ENCODE measurements around the gene TOP3A.
A peak's percentile ranks its signal among the peaks of the same experiment; 100 is the strongest.

Gene TOP3A

DNA sequence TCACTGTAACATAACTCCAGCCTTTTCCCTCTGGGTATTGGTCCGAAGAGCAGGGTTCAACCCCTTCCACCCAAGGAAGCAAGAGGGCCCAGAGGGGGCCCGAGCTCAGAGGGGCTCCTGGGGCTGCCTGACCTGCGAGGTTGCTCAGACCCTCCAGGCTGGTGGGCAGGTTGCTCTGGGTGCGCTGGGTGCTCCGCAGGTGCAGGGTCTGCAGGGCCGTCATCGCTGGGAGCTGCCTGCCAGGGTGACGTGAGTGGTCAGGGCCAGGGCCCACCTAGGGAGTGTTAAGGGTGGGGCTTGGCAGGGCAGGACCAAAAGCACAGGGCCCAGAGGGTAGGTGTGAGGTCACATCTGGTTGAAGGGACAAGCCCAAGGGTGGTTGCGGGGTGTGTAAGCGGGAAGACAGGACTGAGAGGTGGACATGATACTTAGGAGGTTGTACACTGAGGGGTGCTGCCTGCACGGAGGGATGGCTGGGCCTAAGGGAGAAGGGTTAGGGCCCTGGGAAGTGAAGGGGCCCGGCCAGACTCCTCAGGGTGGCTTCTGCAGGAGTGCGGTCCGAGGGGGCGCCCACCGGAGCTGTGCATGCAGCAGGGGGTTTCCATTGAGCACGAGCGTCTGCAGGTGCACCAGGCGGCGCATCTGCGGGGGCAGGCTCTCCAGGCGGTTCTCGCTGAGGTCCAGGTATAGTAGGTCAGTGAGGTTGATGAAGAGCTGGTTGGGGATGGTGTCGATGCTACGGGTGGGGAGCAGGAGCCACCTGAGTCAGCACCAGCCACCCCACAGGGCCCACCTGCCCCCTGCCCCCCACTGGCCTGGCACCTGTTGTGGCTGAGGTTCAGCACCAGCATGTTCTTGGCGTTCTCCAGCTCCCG, 60.6 kb downstream of the TOP3A start:
- no peak for DNase-seq (ENCODE audit: low read depth in 2 of 2)

DNA sequence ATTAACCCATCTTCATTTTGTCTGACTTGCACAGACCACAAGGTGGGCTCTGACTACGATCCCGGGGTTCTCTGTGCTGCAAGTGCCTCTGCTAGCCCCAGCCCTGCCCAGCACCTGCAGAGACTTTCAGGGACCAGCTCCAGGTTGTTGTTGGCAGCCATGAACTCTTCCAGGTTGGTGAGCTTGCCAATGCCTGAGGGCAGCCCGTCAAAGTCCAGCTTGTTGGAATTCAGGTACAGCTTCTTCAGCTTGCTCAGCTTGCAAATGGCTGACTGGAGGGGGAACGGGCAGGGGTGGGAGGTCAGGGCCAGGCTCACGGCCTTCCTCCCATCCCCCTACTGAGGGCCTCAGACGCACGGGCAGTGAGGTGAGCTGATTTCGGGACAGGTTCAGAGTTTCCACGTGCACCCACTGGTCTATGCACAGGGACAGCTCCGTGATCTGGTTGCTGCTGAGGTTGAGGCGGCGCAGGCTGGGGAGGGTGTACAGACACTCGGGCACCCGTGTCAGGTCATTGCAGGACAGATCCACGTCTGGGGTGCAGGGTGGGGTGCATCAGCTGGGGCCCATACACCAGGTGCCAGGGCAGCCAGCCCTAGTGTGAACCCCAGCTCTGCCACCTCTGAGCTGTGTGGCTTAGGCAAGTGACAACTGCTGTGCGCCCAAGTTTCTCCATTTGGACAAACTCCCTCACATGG, 61.5 kb downstream of the TOP3A start:
- DNase-seq (ENCODE audit: low read depth in 2 of 2): no peak

DNA sequence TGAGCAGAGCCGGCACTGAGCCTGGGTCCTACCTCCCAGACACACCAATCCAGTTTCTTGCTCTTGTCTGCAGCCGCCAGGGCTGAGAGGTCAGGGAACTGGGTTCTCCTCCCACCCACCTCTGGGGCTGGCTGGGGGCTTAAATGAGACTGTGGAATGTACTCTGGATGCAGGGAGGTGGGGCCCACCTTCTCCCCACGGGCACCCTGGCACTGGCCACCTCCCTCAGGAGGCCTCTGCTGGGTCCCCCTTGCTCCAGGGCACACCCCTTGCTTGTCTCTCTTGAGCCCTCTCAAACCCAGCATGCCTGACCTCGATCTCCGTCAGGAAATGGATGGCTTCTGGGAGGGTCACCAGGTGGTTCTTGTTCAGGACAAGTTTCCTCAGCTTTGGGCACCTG, 62.6 kb downstream of the TOP3A start:
- no peak for DNase-seq (ENCODE audit: low read depth in 2 of 2)

DNA sequence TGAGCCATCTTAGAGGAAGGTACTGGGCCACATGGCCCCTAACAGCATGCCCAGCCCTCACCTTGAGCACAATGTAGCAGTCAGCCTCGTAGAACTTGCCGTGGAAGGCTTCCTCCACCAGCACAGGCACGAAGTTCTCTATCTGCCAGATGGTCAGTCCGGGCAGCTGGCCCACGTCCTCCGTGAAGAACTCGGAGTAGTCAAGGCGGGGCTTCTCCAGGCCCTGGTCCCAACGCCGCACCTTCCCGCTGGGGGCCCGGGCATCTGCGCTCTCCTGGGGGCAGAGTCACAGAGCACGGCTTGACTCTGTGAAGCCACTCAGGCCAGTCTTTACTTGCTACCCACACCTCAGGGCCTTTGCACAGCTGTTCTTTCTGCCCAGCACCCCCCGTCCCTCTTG, 63.6 kb downstream of the TOP3A start:
- DNase-seq (ENCODE audit: low read depth in 2 of 2): no peak

DNA sequence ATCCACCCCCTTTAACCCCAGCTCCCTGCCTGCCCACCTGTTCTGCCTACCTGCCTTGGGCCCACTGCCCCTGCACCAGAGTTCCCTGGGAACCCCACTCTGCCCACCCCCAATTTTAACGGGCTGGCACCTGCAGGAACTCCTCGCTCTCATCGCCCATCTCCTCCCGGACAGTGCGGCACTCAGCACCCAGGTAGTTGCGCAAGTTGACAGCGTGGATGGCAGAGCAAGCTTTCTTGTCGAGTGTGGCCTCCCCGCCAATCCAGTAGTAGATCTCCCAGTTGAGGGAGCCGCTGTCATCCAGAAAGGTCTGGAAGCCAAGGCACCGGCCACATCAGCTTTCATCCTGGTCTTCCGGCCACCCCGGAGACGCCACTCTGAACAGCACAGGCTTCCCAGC, 64.1 kb downstream of the TOP3A start:
- no peak for DNase-seq (ENCODE audit: low read depth in 2 of 2)

DNA sequence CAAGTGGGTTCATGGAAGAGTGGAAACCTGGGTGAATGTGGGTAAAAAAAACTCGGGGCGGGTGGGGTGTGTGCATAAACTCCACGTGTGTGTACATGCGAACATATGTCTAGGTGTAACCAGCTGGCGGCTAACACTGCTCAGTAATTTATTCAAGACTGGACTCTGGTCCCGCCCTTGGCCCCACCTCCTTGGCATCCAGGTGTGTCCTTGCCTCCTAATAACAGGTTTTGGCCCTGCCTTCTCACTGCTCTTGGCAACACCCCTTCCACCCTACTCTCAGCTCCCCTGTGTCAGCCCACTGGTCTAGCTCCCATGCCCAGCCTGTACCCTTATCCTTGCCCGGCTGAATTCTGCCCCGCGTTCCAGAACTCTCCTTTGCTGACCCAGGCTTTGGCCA, 64.5 kb downstream of the TOP3A start:
- no peak for DNase-seq (ENCODE audit: low read depth in 2 of 2)

DNA sequence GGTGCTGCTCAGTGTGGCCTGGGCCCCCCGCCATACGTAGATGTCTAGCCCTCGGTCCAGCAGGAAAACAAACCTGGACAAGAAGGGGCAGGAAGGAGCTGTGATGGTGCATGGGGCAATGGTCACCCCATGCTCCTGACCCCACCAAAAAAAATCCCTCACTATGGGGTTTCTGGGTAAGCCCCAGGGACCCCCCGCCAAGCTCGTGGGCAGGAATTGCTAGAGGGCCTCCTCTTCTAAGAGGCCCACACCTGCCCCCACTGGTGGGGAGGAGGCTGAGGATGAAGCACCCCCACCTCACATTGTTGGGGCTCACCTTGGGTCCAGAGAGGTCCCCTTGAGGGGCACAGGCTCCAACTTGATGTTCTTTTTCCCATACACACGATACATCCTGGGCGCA, 66.0 kb downstream of the TOP3A start:
- DNase-seq (ENCODE audit: low read depth in 2 of 2): no peak

DNA sequence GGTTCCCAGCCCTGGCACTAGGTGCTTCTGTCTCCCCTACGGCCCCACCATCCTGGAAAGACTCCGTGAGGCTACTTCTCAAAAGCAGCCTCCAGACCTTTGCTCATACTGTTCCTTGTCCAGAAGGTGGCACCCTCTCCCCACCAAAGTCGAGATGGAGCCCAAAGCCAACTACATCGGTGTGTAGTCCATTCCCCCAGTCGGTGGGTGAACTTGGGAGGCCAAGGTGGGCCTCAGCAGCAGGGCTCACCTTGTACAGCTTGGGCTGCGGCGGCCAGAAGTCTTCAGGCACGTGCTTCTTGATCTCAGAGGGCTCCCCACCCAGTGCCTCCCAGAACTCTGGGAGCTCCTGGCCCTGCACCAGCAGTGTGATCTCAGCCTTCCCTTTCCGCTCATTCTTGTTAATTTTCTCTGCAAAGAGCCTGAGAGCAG, 66.5 kb downstream of the TOP3A start:
- DNase-seq (ENCODE audit: low read depth in 2 of 2): peak; percentile 27 to 32

DNA sequence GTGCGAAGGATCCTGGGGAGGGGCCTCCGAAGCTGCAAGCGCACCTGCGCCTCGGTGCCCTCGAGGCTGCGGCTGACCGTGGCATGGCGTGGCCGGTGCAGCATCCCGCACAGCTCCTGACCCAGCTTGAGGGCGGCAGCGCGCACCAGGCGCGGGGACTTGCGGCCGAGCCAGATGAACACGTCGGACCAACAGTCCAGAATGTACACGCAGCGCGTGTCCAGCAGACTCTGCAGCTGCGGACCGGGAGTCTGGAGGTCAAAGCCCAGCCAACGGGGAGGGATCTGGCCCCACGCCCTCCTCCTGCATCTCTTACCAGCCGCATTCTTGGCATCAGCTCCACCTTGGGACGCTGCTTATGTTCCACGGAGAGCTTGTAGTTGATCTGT, 67.2 kb downstream of the TOP3A start:
- no peak for DNase-seq (ENCODE audit: low read depth in 2 of 2)

DNA sequence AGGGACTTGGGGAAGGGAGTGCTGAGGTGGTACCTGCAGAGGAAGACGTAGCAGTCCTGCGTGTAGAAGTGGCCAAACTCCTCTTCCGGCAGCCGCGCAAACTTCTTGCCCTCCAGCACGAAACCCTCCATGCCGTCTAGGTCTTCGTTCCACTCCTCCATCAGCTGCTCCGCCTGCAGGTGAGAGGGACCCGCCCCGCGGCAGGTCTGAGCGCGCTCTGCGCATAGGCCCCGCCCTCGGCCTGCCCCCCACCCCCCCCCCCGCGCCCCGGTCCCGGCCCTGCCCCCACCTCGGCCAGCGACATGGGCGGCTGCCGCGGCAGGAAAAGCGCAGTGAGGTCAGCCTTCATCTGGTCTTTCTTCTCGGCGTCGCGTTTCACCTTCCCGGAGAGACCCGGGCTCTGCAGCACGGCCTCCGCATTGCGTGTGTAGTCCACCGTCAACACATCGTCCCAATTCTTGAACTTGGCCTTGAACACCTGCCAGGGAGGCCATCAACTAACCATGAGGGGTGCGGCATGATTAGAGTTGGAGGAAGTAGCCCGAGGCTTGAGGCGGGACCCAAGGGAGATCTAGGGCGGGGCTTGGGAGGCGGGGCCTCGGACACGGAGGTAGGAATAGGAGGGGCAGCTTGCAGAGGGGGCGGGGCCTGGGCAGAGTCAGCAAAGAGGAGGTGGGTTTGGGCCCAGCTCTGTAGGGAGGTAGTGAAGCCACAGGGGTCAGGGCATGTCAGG, 67.7 kb downstream of the TOP3A start:
- no peak for DNase-seq (ENCODE audit: low read depth in 2 of 2)

DNA sequence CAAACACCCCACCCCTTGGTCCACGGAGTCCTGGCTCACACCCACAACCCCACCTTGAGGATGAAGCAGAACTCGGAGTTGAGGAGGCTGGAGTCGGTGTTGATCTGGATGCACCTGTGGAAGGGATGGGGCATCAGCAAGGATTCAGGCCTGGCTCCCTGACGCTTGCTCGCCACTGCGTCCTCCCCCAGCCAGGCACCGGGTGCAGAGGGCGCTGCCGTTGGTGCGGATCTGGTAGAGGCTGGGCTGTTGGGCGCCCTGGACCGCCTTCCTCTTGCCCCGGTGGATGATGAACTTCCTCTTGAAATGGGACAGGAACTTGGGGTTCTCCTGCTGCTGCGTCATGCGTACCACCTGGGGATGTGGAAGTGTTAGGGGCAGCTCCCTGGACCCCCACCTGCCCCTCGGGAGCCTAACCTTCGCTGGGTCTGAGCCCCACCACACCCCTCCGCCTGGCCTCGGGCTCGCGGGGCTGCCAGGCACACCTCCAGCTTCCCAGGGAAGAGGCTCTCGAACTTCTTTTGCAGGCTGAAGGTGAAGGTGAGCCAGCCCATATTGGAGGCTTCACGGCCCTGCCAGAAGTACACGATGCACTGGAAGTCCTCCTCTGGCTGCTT, 68.6 kb downstream of the TOP3A start:
- DNase-seq (ENCODE audit: low read depth in 2 of 2): no peak

DNA sequence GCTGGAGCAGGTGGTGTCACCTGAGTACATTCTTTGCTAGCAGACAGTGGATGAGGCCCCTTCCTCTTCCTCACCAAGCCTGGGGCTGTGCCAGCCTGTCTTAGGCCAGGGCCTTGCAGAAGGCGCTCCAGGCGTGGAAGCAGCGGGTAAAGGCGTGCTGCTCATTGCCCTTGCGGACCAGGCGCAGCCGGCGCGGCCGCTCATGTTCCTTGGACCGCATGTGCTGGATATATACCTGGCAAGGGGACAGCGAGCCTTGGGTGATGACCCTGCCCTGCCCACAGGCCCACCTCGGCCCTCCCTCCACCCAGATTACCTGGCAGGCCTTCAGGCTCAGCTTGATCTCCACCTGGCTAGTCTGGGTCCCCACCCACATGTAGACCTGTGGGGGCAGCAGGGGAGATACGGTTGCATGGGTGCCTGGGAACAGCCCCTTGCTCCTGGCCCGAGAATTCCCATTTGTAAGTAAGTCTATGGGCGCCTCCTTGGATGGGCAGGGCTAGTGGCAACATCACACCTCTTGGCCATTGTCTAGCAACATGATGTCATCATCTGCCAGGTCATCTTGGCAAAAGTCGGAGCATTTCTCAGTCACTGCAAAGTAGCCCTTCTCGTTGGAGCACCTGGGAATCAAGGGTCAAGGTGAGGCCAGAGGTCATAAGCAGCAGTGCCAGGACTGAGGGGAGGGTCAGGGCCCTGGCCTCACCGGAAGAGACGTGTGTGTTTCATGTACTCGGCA, 69.6 kb downstream of the TOP3A start:
- no peak for DNase-seq (ENCODE audit: low read depth in 2 of 2)

DNA sequence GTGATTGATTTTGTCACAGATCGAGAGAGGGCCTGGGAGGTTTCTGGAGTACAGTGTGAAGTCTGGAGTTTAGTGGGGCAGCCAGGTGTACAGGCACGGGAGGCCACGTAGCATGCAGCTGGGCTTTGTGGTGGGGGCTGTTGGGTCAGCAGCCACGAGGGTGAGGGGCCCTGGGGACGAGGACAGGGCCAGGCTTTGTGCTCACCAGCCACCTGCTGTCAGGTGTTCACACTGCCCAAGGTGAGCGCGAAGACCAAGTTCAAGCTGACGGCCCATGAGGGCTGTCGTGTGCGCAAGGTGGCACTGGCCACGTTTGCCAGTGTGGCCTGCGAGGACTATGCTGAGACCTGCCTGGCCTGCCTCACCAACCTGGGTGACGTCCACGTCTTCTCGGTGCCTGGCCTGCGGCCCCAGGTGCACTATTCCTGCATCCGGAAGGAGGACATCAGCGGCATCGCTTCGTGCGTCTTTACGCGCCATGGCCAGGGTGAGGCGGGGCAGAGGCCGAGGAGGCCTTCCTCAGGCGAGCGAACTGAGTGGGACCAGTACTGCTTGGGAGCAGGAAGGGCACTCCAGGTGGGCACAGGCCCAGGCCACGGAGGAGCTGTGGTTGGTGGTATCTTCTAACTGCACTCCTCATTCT, 73.4 kb downstream of the TOP3A start:
- no peak for DNase-seq (ENCODE audit: low read depth in 2 of 2)

DNA sequence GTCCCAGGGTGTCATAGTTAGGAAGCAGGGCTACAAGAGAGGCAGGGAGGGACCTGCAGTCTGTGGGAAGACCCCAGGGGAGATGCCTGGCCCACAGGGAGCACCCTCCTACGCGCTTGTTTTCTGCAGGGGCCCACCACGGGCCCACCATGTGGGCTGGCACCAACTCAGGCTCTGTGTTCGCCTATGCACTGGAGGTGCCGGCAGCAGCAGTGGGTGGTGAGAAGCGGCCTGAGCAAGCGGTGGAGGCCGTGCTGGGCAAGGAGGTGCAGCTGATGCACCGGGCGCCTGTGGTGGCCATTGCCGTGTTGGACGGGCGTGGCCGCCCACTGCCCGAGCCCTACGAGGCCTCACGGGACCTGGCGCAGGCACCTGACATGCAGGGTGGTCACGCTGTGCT, 74.3 kb downstream of the TOP3A start:
- DNase-seq (ENCODE audit: low read depth in 2 of 2): no peak

DNA sequence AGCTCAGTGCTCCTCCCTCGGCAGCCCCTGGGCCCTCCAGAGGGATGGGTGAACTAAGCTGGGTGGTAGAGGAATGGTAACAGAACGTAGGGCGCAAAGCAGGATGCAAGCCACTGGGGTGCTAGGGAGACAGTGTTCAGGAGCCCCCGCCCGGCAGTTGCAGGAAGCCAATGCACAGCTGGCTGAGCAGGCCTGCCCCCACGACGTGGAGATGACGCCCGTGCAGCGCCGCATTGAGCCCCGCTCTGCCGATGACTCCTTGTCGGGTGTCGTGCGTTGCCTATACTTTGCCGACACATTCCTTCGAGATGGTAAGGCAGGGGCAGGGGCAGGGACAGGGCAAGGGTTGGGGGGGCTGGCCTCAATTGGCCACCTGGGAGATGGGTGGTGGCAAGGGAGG, 76.5 kb downstream of the TOP3A start:
- no peak for DNase-seq (ENCODE audit: low read depth in 2 of 2)

DNA sequence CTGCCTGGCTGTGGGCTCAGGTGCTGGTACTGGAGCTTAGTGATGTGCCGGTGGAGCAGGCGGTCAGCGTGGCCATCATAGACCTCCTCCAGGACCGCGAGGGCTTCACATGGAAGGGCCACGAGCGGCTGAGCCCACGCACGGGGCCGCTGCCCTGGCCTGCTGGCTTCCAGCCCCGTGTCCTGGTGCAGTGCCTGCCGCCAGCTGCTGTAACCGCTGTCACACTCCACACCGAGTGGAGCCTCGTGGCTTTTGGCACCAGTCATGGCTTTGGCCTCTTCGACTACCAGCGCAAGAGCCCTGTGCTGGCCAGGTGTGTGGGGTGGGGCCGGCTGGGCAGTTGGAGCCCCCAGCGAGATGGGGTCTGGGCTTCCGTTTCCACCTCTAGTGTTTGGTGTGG, 77.3 kb downstream of the TOP3A start:
- no peak for DNase-seq (ENCODE audit: low read depth in 2 of 2)

DNA sequence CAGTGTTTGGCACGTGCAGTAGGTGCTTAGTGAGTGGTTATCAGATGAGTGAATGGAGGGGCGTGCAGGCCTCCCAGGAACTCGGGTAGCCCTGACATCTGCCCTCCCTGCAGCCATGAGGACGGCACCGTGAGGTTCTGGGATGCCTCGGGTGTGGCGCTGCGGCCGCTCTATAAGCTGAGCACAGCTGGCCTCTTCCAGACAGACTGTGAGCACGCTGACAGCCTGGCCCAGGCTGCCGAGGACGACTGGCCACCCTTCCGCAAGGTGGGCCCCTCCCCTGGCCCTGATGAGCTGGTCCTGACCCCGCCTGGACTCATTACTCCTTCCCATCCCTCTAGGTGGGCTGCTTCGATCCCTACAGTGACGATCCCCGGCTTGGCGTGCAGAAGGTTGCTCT, 78.3 kb downstream of the TOP3A start:
- no peak for DNase-seq (ENCODE audit: low read depth in 2 of 2)

DNA sequence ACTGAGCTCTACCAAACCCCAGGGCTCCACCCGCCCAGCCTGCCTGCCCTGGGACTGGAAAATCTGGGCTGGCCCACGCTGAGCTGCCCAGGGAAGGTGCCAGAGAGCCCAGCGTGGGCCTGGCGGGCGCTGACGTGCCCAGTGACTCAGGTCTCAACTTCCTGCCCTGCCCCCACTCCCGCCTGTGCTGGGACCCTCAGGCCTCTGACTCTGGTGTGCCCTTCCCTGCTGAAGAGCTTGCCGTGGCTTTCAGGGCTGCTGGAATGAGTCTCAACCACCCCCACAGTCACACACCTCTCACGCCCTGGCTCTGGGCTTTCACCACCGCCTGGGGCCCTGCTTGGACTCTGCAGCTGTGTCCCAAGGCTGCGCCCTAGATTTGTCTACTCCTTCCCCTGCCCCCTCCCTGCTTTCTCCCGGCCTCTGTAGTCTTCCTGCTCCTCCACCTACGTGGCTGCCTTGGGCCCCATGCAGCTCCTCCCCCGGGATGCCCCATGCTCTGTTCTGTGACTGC, 79.0 kb downstream of the TOP3A start:
- DNase-seq (ENCODE audit: low read depth in 2 of 2): no peak

DNA sequence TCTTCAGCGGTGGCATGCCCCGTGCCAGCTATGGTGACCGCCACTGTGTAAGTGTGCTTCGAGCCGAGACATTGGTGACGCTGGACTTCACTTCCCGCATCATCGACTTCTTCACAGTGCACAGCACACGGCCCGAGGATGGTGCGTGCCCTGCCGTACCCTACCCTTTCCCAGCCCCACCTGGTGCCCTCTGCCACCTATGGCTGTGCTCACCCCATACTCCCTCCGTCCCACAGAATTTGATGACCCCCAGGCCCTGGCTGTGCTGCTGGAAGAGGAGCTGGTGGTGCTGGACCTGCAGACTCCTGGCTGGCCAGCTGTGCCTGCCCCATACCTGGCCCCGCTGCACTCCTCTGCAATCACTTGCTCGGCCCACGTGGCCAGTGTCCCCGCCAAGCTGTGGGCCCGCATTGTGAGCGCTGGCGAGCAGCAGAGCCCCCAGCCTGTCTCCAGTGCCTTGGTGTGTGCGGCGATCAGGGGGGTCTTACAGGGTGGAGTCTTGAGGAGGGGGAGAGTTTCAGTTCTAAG, 79.9 kb downstream of the TOP3A start:
- DNase-seq (ENCODE audit: low read depth in 2 of 2): no peak

DNA sequence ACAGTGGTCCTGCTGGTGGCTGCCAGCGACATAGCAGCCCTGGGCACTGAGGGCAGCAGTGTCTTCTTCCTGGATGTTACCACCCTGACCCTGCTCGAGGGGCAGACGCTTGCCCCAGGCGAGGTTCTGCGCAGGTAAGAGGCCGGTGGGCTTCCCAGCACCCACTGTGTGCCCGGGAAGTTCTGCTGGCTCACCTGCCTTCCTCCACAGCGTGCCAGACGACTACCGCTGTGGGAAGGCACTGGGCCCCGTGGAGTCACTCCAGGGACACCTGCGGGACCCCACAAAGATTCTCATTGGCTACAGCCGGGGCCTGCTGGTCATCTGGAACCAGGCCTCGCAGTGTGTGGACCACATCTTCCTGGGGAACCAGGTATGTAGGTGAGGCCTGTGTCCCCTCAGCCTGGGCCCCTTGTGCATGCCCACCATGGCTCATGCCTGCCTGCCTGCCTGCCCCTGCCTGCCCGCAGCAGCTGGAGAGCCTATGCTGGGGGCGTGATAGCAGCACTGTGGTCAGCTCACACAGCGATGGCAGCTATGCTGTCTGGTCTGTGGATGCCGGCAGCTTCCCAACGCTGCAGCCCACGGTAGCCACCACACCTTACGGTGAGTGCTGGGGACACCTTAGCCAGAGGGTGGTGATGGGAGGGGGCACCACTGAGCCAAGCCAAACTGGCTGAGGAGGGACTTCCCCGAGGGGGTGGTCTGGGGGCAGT, 80.8 kb downstream of the TOP3A start:
- no peak for DNase-seq (ENCODE audit: low read depth in 2 of 2)
